Peyer's patch (tissue), 4 donors: Measurements from ENCODE around the gene DBP. TPM values are rescaled to one million over a fixed set of nuclear protein-coding genes. Genes with fewer than 3 reads are reported as not detected.

Experiments used
- DNase-seq, 3 donors: peaks; one replicate each; pipeline ENCODE4 v3.0.0-alpha.2; 2017 to 2019
- H3K27ac ChIP-seq, 4 donors: fragments of 200-600 bp; sonication (generic); one replicate each; pipeline ENCODE4 v1.5.1; 2016 to 2019
- H3K27me3 ChIP-seq, 2 donors: fragments of 200-600 bp; sonication (generic); one replicate each; pipeline ENCODE4 v1.5.1; 2019
- H3K36me3 ChIP-seq, 3 donors: fragments of 200-600 bp; sonication (generic); one replicate each; pipeline ENCODE4 v1.5.1; 2016 to 2019
- H3K4me1 ChIP-seq, 4 donors: fragments of 200-600 bp; sonication (generic); one replicate each; pipeline ENCODE4 v1.5.1; 2016 to 2019
- H3K4me3 ChIP-seq, 4 donors: fragments of 200-600 bp; sonication (generic); 1 replicate in 3 of 4; 2 replicates in 1 of 4; pipeline ENCODE4 v1.5.1; 2016 to 2019; ENCODE audit warnings: mild to moderate bottlenecking in 1 of 4
- H3K9me3 ChIP-seq, 4 donors: fragments of 200-600 bp; sonication (generic); one replicate each; pipeline ENCODE4 v1.5.1; 2016 to 2019; ENCODE audit warnings: mild to moderate bottlenecking in 1 of 4
- POLR2A ChIP-seq, 2 donors: fragments of 450-650 bp; IDR thresholded peaks; one replicate each; pipeline ENCODE4 v1.5.1; 2017; ENCODE audit warnings: antibody characterized with exemption in 2 of 2, mild to moderate bottlenecking in 2 of 2, moderate library complexity in 2 of 2
- total RNA-seq, 4 donors: library from RNA; depleted of rRNA; stranded (reverse); fragments of >200 nt; gene quantifications; one replicate each; pipeline ENCODE4 v1.1.0, GENCODE V29; 2016
- TF ChIP-seq, protein P1 (sequence below), 6 experiments: fragments of 450-650 bp in 4 of 6; fragments of 200-600 bp in 2 of 6; sonication (generic) in 1 of 6; IDR thresholded peaks; one replicate each; pipeline ENCODE4 v1.5.1; 2017 to 2019; ENCODE audit warnings: antibody characterized with exemption in 6 of 6, mild to moderate bottlenecking in 3 of 6, moderate library complexity in 1 of 6

Gene DBP
- total RNA-seq, 4 donors from 2014 or later = 9.9 to 51.5 (median 35.8) TPM

DNA sequence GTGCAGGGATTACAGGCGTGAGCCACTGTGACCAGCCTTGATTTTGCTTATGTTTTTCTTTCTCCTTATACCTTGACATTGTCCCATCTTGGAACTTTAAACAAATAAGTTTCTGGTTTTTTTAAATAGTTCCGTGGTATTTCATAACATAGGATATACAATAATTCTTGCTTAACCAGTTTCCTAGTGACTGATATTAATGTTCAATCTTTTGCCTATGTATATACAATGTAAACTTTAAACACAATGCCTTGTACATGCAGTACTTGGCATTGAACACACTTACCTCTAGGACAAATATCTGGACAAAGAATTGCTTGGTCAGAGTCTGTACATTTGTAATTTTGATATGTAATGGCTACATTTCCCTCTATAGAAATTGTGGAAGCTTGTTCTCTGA, 55.0 kb downstream of the DBP start:
- no peak for TF ChIP-seq POLR2A (IDR thresholded peaks at IDR 0.05)
- TF ChIP-seq, protein P1, sequence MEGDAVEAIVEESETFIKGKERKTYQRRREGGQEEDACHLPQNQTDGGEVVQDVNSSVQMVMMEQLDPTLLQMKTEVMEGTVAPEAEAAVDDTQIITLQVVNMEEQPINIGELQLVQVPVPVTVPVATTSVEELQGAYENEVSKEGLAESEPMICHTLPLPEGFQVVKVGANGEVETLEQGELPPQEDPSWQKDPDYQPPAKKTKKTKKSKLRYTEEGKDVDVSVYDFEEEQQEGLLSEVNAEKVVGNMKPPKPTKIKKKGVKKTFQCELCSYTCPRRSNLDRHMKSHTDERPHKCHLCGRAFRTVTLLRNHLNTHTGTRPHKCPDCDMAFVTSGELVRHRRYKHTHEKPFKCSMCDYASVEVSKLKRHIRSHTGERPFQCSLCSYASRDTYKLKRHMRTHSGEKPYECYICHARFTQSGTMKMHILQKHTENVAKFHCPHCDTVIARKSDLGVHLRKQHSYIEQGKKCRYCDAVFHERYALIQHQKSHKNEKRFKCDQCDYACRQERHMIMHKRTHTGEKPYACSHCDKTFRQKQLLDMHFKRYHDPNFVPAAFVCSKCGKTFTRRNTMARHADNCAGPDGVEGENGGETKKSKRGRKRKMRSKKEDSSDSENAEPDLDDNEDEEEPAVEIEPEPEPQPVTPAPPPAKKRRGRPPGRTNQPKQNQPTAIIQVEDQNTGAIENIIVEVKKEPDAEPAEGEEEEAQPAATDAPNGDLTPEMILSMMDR (IDR thresholded peaks at IDR 0.05) = no peak
- H3K4me3 ChIP-seq = no peak overlapping the region
- no peaks in the 10 kb centered on the region for H3K4me1 ChIP-seq
- H3K27me3 ChIP-seq = no peaks in the 10 kb centered on the region
- H3K27ac ChIP-seq = no peak overlapping the region
- no peak for DNase-seq
- H3K9me3 ChIP-seq = no peaks in the 10 kb centered on the region
- no peaks in the 10 kb centered on the region for H3K36me3 ChIP-seq

Other genes with a start within 250 kb of the DBP start
- 100 to 1,000 TPM in 3 of 4 donors, 10 to 100 TPM in 1; 54.5 to 136 (median 112) TPM for gene KDELR1, start 245.8 kb downstream of the DBP start, total RNA-seq
- under 1 TPM in 2 of 4 donors, not detected in 2; 0.27 to 0.47 TPM for gene GRIN2D, start 243.7 kb downstream of the DBP start, total RNA-seq
- gene GRWD1, start 191.4 kb downstream of the DBP start, total RNA-seq = 10 to 100 TPM in 3 of 4 donors, 1 to 10 TPM in 1; 10.0 to 17.6 (median 15.6) TPM
- gene KCNJ14, start 181.8 kb downstream of the DBP start, total RNA-seq = 1 to 10 TPM in 3 of 4 donors, under 1 TPM in 1; 0.88 to 2.0 (median 1.8) TPM
- 100 to 1,000 TPM in 1 of 4 donors, 10 to 100 TPM in 3; 64.5 to 160 (median 76.9) TPM for gene CYTH2, start 168.0 kb downstream of the DBP start, total RNA-seq
- gene LMTK3, start 125.5 kb downstream of the DBP start, total RNA-seq = 10 to 100 TPM in 2 of 4 donors, 1 to 10 TPM in 2; 8.2 to 17.6 (median 12.8) TPM
- 10 to 100 TPM in 1 of 4 donors, 1 to 10 TPM in 3; 2.5 to 14.6 (median 5.9) TPM for gene SULT2B1, start 85.2 kb downstream of the DBP start, total RNA-seq
- gene SPACA4, start 30.6 kb downstream of the DBP start, total RNA-seq = not detected
- 100 to 1,000 TPM in 3 of 4 donors, 10 to 100 TPM in 1; 58.6 to 203 (median 130) TPM for gene FAM83E, start 22.3 kb downstream of the DBP start, total RNA-seq
- 1,000 to 10,000 TPM; 1,077 to 1,595 (median 1,505) TPM for gene RPL18, start 18.2 kb downstream of the DBP start, total RNA-seq
- gene SPHK2, start 17.9 kb downstream of the DBP start, total RNA-seq = 100 to 1,000 TPM in 2 of 4 donors, 10 to 100 TPM in 2; 34.7 to 121 (median 96.7) TPM
- 1 to 10 TPM in 3 of 4 donors, under 1 TPM in 1; 0.70 to 8.3 (median 2.1) TPM for gene CA11, start 8.8 kb upstream of the DBP start, total RNA-seq
- gene NTN5, start 35.6 kb upstream of the DBP start, total RNA-seq = 1 to 10 TPM in 1 of 4 donors, not detected in 3; 6.8 TPM
- 10 to 100 TPM; 11.6 to 91.6 (median 53.8) TPM for gene FUT2, start 58.6 kb upstream of the DBP start, total RNA-seq
- gene MAMSTR, start 82.3 kb upstream of the DBP start, total RNA-seq = 1 to 10 TPM in 1 of 4 donors, under 1 TPM in 1, not detected in 2; 0.70 to 1.1 TPM
- gene RASIP1, start 103.2 kb upstream of the DBP start, total RNA-seq = 1 to 10 TPM; 1.8 to 6.6 (median 3.4) TPM
- not detected for gene IZUMO1, start 109.5 kb upstream of the DBP start, total RNA-seq
- 1 to 10 TPM in 1 of 4 donors, under 1 TPM in 3; 0.38 to 1.2 (median 0.68) TPM for gene FUT1, start 115.3 kb upstream of the DBP start, total RNA-seq
- not detected for gene FGF21, start 118.1 kb upstream of the DBP start, total RNA-seq
- gene BCAT2, start 173.7 kb upstream of the DBP start, total RNA-seq = 10 to 100 TPM; 22.4 to 53.6 (median 30.2) TPM
- gene HSD17B14, start 199.1 kb upstream of the DBP start, total RNA-seq = 1 to 10 TPM in 3 of 4 donors, not detected in 1; 2.0 to 8.8 (median 2.8) TPM
- gene PLEKHA4, start 231.2 kb upstream of the DBP start, total RNA-seq = 10 to 100 TPM in 1 of 4 donors, 1 to 10 TPM in 3; 2.8 to 38.8 (median 5.9) TPM
- gene PPP1R15A, start 235.0 kb upstream of the DBP start, total RNA-seq = 100 to 1,000 TPM in 2 of 4 donors, 10 to 100 TPM in 2; 39.2 to 198 (median 80.3) TPM